ENCODE results near the gene GAGE12J.
"Not testable (repeated sequence)": the region's sequence is repeated elsewhere in the genome, so short reads cannot be mapped to it uniquely, and the experiment has no call there.

The GAGE12J gene

GRCh38 chrX:49309401-49309981 is 12.3 kb upstream of the GAGE12J start:
- TF ChIP-seq CTCF (conservative IDR thresholded peaks at IDR 0.05; ENCODE audit: control insufficient read depth, insufficient read depth, low read depth, low read length): no peak
- DNase-seq (ENCODE audit: low read depth): peak; percentile 38
- H3K4me3 ChIP-seq (ENCODE audit: control insufficient read depth, low read depth, low read length): peak overlapping the region; percentile 25

GRCh38 chrX:49310371-49310770 is 11.5 kb upstream of the GAGE12J start:
- no peak for TF ChIP-seq CTCF (conservative IDR thresholded peaks at IDR 0.05; ENCODE audit: control insufficient read depth, insufficient read depth, low read depth, low read length)

GRCh38 chrX:49312176-49312575 is 9.7 kb upstream of the GAGE12J start:
- no peak for TF ChIP-seq CTCF (conservative IDR thresholded peaks at IDR 0.05; ENCODE audit: control insufficient read depth, insufficient read depth, low read depth, low read length)
- DNase-seq (ENCODE audit: low read depth): no peak
- H3K4me3 ChIP-seq (ENCODE audit: control insufficient read depth, low read depth, low read length): no peak overlapping the region

More at GRCh38 chrX:49310371-49310770, 11.5 kb upstream of the GAGE12J start:
- H3K4me3 ChIP-seq (ENCODE audit: control insufficient read depth, low read depth, low read length): no peak overlapping the region
- DNase-seq (ENCODE audit: low read depth): no peak

- no peak for TF ChIP-seq CTCF (conservative IDR thresholded peaks at IDR 0.05; ENCODE audit: control insufficient read depth, insufficient read depth, low read depth, low read length)
- DNase-seq (ENCODE audit: low read depth): no peak
- no peak overlapping the region for H3K4me3 ChIP-seq (ENCODE audit: control insufficient read depth, low read depth, low read length)
Measured at GRCh38 chrX:49316085-49316484, 5.8 kb upstream of the GAGE12J start.

GRCh38 chrX:49322266-49322665 is 429 bp downstream of the GAGE12J start:
- DNase-seq (ENCODE audit: low read depth); H3K4me3 ChIP-seq (ENCODE audit: control insufficient read depth, low read depth, low read length): not testable (repeated sequence)

GRCh38 chrX:49323735-49324134 is 1.9 kb downstream of the GAGE12J start:
- DNase-seq (ENCODE audit: low read depth); H3K4me3 ChIP-seq (ENCODE audit: control insufficient read depth, low read depth, low read length): not testable (repeated sequence)

GRCh38 chrX:49330421-49330820 is 8.6 kb downstream of the GAGE12J start:
- not testable (repeated sequence) for H3K4me3 ChIP-seq (ENCODE audit: control insufficient read depth, low read depth, low read length); DNase-seq (ENCODE audit: low read depth)

GRCh38 chrX:49331282-49331681 is 9.4 kb downstream of the GAGE12J start, which contains the start of gene GAGE13:
GAGE13 (plus strand) TSS chrX:49331582; CDS start chrX:49332738, 1,156 bp downstream.
- not testable (repeated sequence) for H3K4me3 ChIP-seq (ENCODE audit: control insufficient read depth, low read depth, low read length); DNase-seq (ENCODE audit: low read depth)

GRCh38 chrX:49331841-49332240 is 10.0 kb downstream of the GAGE12J start:
- H3K4me3 ChIP-seq (ENCODE audit: control insufficient read depth, low read depth, low read length); DNase-seq (ENCODE audit: low read depth): not testable (repeated sequence)

- not testable (repeated sequence) for DNase-seq (ENCODE audit: low read depth); H3K4me3 ChIP-seq (ENCODE audit: control insufficient read depth, low read depth, low read length)
Measured at GRCh38 chrX:49341449-49341848, 19.6 kb downstream of the GAGE12J start.

- not testable (repeated sequence) for H3K4me3 ChIP-seq (ENCODE audit: control insufficient read depth, low read depth, low read length); DNase-seq (ENCODE audit: low read depth)
Measured at GRCh38 chrX:49344496-49345175, 22.8 kb downstream of the GAGE12J start.

- DNase-seq (ENCODE audit: low read depth); H3K4me3 ChIP-seq (ENCODE audit: control insufficient read depth, low read depth, low read length): not testable (repeated sequence)
Measured at GRCh38 chrX:49345402-49345801, 23.6 kb downstream of the GAGE12J start.

GRCh38 chrX:49346150-49346549 is 24.3 kb downstream of the GAGE12J start:
- DNase-seq (ENCODE audit: low read depth); H3K4me3 ChIP-seq (ENCODE audit: control insufficient read depth, low read depth, low read length): not testable (repeated sequence)

Measured in fibroblast of mammary gland (primary cell).